Neural crest cell (in vitro differentiated cells): ENCODE measurements around the gene ZFP92. TPM values are rescaled to one million over a fixed set of nuclear protein-coding genes. Genes with fewer than 3 reads are reported as not detected.
"Not testable (repeated sequence)": the region's sequence is repeated elsewhere in the genome, so short reads cannot be mapped to it uniquely, and the experiment has no call there.

Experiments
- DNase-seq: peaks from one replicate; pipeline ENCODE4 v3.0.0; 2021; ENCODE audit warnings: low read depth, mixed read lengths, low spot score
- H3K27ac Mint-ChIP-seq: one replicate; pipeline ENCODE4 v1.8.0; 2021; ENCODE audit warnings: mild to moderate bottlenecking, mixed read lengths; ENCODE audit not compliant: unreplicated experiment
- H3K27me3 Mint-ChIP-seq: 2 replicates; pipeline ENCODE4 v1.8.0; 2021; ENCODE audit warnings: low read depth, mild to moderate bottlenecking, mixed read lengths
- H3K36me3 Mint-ChIP-seq: 2 replicates; pipeline ENCODE4 v1.8.0; 2021; ENCODE audit warnings: low read depth, mild to moderate bottlenecking, mixed read lengths
- H3K4me1 Mint-ChIP-seq: 2 replicates; pipeline ENCODE4 v1.8.0; 2021; ENCODE audit warnings: mixed read lengths
- H3K4me3 Mint-ChIP-seq: one replicate; pipeline ENCODE4 v1.8.0; 2021; ENCODE audit warnings: mild to moderate bottlenecking, mixed read lengths
- H3K9me3 Mint-ChIP-seq: 2 replicates; pipeline ENCODE4 v1.8.0; 2021; ENCODE audit warnings: mixed read lengths
- CTCF ChIP-seq: fragments of 200-600 bp; sonication (generic); conservative IDR thresholded peaks from 2 replicates; pipeline ENCODE4 v1.5.0; 2021; ENCODE audit warnings: antibody characterized with exemption, mild to moderate bottlenecking
- total RNA-seq: library from RNA; stranded (reverse); gene quantifications from 2 replicates; pipeline ENCODE4 v1.2.1, GENCODE V29; 2021

Gene ZFP92
- total RNA-seq, 1 donor from 2014 or later, result 0.23 TPM

- H3K4me1 Mint-ChIP-seq, result no peaks in the 10 kb centered on the region
- no peaks in the 10 kb centered on the region for H3K27me3 Mint-ChIP-seq
- no peaks in the 10 kb centered on the region for H3K9me3 Mint-ChIP-seq
- no peak for DNase-seq
- TF ChIP-seq CTCF, result no peak
- no peak overlapping the region for H3K27ac Mint-ChIP-seq
- no peaks in the 10 kb centered on the region for H3K36me3 Mint-ChIP-seq
- H3K4me3 Mint-ChIP-seq, result no peak overlapping the region
Measured at GRCh38 chrX:153387987-153388721, 23.1 kb upstream of the ZFP92 start.

DNA sequence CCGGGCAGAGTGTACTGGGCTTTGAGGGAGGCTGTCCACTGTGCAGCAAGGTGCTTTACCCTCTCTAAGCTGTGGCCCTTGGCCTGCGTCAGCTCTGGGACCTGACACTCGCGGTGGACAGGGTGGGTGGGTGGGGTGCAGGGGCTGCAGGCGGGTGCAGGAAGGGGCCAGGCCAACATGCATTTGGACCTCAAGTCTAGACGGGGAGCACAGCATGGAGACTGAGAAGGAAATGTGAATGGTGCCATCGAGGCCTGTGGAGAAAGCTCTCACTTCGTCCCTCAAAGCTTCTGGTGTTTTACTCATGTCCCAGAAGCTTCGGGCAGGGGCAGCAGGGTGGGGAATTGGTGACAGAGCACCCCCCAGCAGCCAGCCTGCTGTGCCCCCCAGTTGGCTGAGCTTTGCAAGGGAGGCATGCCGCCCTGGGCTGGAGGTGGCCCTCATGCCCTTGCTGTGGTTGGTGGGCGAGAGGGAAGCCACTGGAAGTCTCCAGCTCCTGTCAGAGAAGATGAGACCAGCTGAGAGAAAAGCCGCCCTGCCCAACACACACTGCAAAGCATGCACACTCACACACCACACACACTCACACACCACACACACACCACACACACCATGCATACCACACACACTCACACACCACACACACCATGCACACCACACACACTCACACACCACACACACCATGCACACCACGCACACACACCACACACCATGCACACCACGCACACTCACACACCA, 22.4 kb upstream of the ZFP92 start:
- Mint-ChIP-seq H3K4me1 (no peaks in the 10 kb centered on the region), H3K27ac (no peak overlapping the region), H3K4me3 (no peak overlapping the region), H3K9me3 (no peaks in the 10 kb centered on the region), H3K36me3 (no peaks in the 10 kb centered on the region), H3K27me3 (no peaks in the 10 kb centered on the region)
- no peak for DNase-seq
- TF ChIP-seq CTCF, result no peak

DNA sequence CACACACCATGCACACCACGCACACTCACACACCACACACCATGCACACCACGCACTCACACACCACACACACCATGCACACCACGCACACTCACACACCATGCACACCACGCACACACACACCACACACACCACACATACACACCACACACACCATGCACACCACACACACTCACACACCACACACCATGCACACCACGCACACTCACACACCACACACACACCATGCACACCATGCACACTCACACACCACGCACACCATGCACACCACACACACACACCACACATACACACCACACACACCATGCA, 21.9 kb upstream of the ZFP92 start:
- not testable (repeated sequence) for H3K36me3 Mint-ChIP-seq, H3K27me3 Mint-ChIP-seq, H3K9me3 Mint-ChIP-seq, H3K4me1 Mint-ChIP-seq, H3K4me3 Mint-ChIP-seq, H3K27ac Mint-ChIP-seq, DNase-seq

DNA sequence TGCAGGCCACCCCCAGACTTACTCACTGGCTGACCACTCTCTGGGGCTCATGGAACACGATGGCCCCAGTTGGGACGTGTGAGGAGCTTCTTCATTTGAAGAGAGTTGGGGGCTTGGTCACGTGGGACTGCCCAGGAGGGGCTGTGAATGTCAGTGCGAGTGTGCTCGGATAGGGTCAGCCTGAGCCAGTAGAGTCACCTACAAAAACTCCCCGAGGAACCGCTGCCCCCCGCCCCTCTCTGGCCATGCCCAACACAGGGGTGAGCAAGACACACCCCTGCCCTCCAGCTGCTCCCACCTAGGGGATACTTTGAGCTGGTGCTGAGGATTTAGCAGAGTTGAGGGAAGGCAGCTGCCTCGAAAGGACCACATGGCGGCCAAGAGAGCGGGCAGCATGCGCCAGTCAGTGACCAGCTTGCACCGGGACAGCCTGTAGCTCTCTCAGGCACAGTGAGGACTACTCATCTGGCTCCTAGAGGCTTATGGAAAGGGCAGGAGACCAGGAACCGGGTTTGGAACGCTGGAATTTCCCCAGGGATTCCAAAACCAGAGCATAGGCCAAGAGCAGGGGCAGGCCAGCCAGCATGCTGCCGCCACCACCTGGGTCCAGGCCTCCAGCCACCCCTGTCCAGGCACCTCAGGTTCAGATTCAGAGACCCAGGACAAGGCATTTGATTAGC, 18.5 kb upstream of the ZFP92 start:
- DNase-seq, result no peak
- H3K4me1 Mint-ChIP-seq, result no peaks in the 10 kb centered on the region
- H3K9me3 Mint-ChIP-seq, result no peaks in the 10 kb centered on the region
- no peaks in the 10 kb centered on the region for H3K27me3 Mint-ChIP-seq
- TF ChIP-seq CTCF, result no peak
- no peak overlapping the region for H3K4me3 Mint-ChIP-seq
- no peak overlapping the region for H3K27ac Mint-ChIP-seq
- H3K36me3 Mint-ChIP-seq, result no peaks in the 10 kb centered on the region

DNA sequence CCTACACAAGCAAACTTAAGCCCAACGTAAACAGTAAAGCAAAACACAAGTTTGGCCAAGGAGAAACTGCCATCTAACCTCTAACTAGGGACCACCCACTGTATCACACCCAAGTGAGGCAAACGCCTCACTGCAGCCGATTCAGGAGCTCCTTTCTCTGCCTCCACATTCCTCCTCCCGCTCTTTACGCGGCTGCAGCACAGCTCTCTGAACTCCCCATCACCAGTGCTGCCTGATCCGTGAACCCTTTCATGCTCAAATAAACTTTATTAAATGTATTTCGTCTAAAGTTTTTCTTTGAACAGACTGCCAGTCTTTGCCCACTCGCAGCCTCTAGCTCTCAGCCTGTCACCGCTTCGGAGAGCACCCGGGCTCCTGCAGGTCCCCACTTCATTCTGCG, 16.7 kb upstream of the ZFP92 start:
- no peak overlapping the region for H3K27ac Mint-ChIP-seq
- H3K27me3 Mint-ChIP-seq, result peaks cover 2% of the 10 kb centered on the region
- DNase-seq, result no peak
- no peak for TF ChIP-seq CTCF
- no peaks in the 10 kb centered on the region for H3K4me1 Mint-ChIP-seq
- no peak overlapping the region for H3K4me3 Mint-ChIP-seq
- no peaks in the 10 kb centered on the region for H3K9me3 Mint-ChIP-seq
- no peaks in the 10 kb centered on the region for H3K36me3 Mint-ChIP-seq
